ENCODE data around the gene IFITM2. TPM values are rescaled to one million over a fixed set of nuclear protein-coding genes. Genes with fewer than 3 reads are reported as not detected.
"Not testable (repeated sequence)": the region's sequence is repeated elsewhere in the genome, so short reads cannot be mapped to it uniquely, and the experiment has no call there.

Gene IFITM2
- total RNA-seq, 1 donor from 2014 or later, result 5.5 TPM

DNA sequence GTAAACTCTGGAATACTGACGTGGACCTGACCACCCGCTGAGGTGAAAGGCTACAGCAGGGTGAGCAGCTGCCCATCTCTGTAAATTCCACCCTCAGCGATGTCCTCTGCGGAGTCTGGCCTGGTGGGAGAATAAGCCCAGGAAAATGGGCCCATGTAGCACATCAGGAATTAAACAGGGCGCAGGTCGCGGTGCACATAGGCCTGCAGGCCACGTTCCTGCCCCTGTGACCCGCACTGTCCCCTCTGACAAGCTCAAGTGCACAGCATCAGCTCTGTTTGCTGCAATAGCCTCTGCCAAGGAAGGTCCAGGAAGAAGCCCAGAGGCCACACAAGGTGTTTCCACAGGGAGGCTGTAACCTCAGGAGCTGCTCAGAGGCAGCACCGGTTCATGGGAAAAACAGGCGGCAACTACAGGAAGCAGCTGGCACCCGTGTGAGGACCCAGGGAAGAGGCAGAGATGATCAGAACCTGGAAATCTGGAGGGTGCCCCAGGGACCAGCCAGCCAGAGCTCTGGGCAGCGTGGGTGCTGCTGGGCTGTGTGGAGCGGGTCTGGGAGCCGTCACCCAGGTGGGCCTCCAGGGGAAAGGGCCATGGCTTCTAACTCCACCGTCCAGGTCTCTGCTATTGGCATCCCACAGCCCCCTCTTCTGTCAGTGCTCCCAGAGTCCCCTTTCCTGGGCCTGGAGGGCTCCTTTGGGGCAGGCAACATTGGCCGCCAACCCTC, 808 bp upstream of the IFITM2 start:
- DNase-seq (ENCODE audit: low spot score), result no peak

DNA sequence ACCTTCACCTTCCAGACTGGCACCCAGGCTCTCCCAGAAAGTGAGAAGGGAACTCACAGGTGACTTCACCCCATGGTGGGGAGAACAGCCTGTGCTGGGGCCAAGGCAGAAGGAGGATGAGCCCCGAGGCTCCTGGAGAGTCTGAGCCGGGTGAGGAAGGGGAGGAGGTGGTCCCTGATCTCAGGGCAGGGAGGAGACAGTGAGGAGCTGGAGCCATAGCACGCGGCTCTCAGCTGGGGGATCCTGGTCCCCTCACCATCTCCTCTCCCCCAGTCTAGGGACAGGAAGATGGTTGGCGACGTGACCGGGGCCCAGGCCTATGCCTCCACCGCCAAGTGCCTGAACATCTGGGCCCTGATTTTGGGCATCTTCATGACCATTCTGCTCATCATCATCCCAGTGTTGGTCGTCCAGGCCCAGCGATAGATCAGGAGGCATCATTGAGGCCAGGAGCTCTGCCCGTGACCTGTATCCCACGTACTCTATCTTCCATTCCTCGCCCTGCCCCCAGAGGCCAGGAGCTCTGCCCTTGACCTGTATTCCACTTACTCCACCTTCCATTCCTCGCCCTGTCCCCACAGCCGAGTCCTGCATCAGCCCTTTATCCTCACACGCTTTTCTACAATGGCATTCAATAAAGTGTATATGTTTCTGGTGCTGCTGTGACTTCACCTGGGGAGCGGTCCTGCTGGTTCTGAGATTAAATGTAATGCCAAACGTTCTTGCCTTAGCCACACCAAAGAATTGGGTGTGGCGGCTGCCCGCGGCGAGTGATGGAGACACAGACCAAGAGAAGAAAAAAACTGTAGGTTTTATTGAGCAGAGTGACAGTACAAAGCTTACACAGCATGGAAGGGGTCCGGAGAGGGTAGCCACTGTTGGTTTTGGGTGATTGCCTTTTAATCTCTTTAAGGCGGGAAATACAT, 1.4 kb downstream of the IFITM2 start:
- DNase-seq (ENCODE audit: low spot score), result not testable (repeated sequence)

DNA sequence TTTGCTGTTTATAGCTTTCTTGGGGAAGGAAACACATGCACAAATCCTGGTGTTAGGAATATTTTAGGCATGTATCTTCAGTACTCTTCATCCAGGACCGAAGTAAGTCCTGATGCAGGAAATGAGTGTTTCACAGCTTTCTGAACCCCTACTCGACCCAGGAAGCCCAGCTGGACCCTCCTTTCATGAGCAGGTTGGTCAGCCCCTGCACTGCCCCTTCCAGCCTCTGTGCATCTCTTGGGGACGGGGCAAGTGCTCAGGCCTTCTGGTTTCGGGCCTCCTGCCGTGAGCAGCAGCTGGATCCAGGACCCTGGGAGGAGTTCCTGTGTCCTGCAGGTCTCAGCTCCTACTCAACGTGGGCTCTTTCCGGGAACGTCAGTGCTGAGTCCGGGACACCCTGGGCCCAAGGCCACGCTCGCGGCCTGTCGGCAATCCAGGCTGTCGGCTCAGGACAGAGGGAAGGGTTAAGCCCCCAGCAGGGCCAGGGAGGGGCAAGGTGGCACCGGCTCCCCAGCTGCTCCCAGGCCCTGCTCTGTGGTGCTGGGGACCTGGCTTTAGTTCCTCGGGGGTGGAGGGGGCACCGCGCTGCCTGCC, 2.5 kb downstream of the IFITM2 start:
- DNase-seq (ENCODE audit: low spot score), result not testable (repeated sequence)

DNA sequence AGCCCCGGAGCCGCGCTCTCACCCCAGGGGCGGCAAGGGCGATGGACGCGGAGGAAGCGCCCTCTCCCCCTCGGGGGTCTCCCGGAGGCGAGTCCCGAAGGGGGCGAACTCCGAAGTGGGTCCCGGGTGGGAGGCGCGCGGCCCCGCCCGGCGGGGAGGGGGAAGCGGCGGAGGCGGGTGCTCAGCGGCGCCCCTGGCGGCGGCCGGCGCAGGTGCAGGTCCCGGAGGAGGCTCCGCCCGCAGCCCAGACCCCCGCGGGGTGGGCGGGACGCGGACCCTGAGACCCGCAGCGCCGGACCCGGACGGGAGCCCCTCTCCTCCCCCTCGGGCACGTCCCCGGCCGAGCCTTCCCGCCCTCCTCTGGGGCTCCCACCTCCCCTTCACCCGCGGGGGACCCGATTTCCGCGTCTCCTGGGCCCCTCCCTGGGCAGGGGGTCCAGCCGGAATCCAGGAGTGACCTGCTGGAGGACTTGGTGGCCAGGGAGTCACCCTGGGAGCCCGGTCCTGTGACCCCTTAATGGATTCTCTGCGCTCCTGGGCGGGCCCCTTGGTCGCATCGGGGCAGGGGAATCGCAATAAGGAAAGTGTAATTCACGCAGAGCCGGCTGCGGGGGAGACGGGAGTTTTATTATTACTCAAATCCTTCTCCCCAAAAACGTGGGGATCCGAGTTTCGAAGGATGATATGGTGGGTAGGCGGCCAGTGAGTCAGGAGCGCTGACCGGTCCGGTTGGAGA, 3.6 kb downstream of the IFITM2 start:
- not testable (repeated sequence) for DNase-seq (ENCODE audit: low spot score)

DNA sequence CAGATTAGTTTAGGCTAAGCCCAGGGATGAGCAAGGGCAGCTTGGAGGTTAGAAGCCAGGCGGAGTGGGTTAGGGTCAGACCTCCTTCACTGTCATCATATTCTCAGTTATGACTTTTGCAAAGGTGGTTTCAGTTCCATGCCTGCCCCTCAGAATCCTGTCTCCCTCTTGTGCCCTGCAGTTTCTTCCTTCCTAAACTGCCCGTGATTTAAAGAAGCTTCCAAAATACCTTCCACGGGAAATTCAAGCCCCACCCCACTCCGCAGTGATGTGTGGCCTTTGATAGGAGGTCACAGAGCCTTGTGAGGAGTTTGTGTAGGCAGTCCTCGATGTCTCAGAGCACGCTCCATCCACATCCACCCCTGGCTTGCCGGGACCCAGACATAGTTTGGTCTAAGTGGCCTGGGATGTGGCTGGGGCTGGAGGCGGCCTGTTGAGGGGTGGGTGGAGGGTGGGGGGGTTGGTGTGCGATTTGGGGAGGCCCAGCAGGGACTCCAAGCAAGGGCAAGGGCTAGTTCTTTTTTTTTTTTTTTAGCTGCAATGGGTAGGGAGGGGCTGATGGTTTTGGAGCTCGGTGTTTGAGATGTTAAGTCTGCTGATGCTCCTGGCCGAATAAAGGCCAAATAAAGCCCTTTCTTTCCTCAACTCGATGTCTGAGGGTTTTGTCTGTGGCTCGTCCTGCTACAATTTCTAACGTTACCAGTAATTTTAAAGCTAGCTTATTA, 4.6 kb downstream of the IFITM2 start:
- DNase-seq (ENCODE audit: low spot score), result no peak

DNA sequence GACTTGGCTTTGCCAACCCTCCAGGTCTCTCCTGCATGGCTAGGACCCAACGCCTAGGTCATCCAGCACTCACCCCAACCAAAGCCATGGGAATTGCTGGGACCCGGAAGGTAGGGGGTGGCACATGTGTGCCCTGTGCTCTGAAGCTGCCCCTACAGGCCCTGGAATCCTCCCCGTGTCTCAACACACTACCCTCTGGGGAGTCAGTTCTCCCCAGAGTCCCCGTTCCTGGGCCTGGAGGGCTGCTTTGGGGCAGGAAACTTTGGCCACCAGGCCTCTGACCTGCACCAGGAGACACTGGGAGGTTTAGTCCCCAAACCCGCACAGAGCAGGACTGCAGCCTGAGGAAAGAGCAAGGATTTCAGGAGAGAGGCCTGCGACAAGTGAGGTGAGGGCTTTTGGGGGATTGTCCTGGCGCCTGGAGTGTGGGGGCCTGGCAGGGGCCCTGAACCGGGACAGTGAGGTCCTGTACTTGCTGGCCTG, 5.7 kb downstream of the IFITM2 start:
- no peak for DNase-seq (ENCODE audit: low spot score)

DNA sequence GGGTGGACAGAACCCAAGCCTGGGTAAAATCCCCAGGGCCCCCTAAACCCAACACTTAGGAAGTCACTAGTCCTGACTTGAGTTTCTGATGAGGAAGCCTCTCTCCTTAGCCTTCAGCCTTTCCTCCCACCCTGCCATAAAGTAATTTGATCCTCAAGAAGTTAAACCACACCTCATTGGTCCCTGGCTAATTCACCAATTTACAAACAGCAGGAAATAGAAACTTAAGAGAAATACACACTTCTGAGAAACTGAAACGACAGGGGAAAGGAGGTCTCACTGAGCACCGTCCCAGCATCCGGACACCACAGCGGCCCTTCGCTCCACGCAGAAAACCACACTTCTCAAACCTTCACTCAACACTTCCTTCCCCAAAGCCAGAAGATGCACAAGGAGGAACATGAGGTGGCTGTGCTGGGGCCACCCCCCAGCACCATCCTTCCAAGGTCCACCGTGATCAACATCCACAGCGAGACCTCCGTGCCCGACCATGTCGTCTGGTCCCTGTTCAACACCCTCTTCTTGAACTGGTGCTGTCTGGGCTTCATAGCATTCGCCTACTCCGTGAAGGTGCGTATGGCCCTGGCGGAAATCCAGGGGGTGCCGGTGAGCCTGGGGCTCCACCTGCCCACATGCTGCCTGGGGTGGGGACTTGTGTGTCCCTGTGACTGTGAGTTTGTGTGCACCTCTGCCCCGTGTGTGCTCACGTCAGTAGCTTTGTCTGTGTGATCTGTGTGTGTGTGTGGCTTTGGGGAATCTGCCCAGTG, 6.4 kb downstream of the IFITM2 start, which contains the start of gene IFITM1:
TSS of gene IFITM1 (plus strand) at position 254 of the 767 bp plus-strand sequence. CDS start at position 385, 131 bp downstream.
- peak; percentile 86 for DNase-seq (ENCODE audit: low spot score)

DNA sequence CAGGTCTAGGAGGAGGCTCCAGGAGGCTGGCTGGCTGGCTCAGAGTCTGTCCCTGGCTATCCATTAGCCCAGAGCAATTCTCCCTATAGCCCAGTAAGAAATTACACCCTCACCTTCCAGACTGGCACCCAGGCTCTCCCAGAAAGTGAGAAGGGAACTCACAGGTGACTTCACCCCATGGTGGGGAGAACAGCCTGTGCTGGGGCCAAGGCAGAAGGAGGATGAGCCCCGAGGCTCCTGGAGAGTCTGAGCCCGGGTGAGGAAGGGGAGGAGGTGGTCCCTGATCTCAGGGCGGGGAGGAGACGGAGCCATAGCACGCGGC, 6.9 kb downstream of the IFITM2 start:
- DNase-seq (ENCODE audit: low spot score), result not testable (repeated sequence)

DNA sequence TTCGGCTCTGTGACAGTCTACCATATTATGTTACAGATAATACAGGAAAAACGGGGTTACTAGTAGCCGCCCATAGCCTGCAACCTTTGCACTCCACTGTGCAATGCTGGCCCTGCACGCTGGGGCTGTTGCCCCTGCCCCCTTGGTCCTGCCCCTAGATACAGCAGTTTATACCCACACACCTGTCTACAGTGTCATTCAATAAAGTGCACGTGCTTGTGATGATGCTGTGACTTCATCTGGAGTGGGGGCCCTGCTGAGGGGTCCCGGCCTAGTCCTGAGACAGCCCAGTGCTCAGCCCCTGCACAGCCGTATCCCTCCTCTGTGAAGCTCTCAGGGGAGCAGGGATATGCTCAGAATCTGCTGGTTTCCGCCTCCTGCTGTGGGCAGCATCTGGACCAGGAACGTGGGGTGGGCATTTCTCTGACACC, 7.5 kb downstream of the IFITM2 start:
- DNase-seq (ENCODE audit: low spot score), result no peak

DNA sequence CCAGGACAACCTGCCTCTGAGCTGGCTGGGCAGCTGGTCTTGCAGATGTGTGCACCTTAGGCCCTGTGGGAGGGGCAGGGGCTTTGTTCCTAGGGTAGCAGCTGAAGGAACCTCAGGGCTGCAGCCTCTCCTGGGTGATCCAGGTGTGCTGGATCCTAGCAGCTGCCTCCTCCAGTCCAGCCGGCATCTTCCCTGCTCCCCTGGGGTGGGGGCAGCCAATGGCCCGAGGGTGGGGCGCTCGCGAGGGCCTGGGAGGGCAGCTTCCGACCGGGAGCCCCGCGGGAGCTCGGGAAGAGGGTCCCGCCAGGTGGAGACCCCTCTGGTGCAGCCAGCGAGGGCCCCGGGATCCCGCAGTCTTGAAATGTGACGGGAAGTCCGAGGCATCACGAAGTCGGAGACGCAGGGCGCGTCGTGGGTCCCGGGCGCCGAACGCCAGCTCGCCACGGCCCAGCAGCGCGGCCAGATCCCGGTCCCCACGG, 7.9 kb downstream of the IFITM2 start:
- no peak for DNase-seq (ENCODE audit: low spot score)

DNA sequence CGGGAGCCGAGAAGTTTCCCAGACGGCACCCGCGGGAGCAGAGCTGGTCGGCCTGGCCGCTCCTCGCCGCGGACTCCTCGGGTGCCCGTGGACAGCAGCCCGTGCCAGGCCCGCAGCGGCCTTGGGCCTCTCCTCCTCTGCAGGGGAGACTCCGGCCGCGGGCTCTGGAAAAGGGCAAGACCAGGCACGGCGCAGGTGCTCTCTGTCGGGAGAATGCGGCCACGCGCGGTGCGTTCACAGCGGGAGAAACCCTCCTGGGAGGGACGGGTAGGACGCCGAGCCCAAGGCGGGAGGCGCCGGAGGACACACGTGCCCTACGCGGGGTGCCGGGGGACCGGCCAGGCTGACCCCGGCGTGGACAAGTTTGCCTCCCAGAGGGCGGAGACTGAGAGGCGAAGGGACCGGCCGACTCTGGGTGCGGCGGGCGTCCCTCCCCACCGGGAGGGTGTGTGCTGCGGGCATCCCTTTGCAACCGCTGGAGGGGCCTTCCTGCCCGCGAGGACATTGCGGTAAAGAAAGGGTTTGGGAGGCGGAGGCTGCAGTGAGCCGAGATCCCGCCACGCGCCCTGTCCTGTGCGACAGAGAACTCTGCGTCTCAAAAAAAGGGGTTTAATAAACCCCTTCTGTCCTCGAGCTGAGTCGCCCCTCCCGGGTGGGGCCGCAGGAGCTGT, 8.6 kb downstream of the IFITM2 start:
- no peak for DNase-seq (ENCODE audit: low spot score)

DNA sequence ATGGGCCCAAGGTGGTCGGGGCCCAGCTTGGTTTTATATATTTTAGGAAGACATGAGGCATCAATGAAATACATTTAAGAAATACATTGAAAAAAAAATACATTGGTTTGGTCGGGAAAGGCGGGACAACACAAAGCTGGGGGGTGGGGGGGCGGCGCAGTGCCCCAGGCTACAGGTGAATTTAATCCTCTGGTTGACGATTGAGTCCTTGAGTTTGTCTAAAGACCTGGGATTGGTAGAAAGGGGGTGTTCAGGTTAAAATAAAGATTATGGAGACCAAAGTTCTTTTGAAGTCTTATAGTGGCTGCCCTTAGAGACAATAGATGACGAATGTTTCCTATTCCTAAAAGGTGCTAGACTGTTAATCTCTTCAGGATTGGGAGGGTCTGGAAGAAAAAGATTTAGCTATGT, 9.3 kb downstream of the IFITM2 start:
- no peak for DNase-seq (ENCODE audit: low spot score)

DNA sequence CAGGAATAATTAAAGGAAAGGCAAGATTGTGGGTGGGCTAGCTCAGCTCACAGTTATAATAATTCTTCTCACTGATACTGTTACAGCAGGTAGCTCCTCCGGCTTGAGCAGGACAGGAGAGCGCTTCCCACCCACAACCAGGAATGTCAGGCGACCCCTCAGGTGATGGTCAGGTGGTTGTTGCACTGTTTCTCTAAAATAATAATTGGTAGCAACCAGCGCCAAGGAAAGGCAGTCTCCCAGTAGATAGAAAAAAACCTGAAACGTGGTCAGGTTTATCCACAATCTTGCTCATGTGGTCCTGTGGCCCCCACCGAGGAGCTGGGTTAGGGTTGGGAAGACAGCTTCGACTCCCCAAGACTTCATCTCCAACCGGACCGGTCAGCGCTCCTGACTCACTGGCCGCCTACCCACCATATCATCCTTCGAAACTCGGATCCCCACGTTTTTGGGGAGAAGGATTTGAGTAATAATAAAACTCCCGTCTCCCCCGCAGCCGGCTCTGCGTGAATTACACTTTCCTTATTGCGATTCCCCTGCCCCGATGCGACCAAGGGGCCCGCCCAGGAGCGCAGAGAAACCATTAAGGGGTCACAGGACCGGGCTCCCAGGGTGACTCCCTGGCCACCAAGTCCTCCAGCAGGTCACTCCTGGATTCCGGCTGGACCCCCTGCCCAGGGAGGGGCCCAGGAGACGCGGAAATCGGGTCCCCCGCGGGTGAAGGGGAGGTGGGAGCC, 10.2 kb downstream of the IFITM2 start:
- DNase-seq (ENCODE audit: low spot score), result not testable (repeated sequence)

DNA sequence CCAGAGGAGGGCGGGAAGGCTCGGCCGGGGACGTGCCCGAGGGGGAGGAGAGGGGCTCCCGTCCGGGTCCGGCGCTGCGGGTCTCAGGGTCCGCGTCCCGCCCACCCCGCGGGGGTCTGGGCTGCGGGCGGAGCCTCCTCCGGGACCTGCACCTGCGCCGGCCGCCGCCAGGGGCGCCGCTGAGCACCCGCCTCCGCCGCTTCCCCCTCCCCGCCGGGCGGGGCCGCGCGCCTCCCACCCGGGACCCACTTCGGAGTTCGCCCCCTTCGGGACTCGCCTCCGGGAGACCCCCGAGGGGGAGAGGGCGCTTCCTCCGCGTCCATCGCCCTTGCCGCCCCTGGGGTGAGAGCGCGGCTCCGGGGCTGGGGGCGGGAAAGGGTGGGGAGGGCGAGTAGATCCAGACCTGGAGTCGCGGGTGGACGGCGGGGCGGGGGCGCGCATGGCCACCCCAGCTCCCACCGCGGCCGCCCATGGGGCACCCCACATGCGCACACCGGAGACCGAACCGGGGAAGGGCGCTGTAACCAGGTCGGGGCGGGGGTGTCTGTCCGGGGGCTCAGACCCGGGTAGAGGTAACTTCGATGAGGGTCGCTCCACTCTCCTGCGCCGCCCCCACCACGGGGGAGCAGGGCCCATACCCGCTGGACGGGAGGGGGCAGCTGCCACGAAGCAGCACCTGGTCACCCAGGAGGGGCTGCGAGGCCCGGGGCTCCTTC, 10.9 kb downstream of the IFITM2 start:
- not testable (repeated sequence) for DNase-seq (ENCODE audit: low spot score)

DNA sequence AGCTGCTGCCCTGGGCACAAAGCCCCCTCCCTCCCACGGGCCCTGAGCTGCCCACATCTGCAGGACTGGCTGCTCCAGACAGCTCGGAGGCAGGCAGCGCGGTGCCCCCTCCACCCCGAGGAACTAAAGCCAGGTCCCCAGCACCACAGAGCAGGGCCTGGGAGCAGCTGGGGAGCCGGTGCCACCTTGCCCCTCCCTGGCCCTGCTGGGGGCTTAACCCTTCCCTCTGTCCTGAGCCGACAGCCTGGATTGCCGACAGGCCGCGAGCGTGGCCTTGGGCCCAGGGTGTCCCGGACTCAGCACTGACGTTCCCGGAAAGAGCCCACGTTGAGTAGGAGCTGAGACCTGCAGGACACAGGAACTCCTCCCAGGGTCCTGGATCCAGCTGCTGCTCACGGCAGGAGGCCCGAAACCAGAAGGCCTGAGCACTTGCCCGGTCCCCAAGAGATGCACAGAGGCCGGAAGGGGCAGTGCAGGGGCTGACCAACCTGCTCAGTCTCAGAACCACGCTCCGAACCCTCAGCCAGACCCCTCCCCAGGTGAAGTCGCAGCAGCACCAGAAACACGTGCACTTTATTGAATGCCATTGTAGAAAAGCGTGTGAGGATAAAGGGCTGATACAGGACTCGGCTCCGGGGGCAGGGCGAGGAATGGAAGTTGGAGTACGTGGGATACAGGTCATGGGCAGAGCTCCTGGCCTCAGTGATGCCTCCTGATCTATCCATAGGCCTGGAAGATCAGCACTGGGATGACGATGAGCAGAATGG, 11.7 kb downstream of the IFITM2 start:
- not testable (repeated sequence) for DNase-seq (ENCODE audit: low spot score)

DNA sequence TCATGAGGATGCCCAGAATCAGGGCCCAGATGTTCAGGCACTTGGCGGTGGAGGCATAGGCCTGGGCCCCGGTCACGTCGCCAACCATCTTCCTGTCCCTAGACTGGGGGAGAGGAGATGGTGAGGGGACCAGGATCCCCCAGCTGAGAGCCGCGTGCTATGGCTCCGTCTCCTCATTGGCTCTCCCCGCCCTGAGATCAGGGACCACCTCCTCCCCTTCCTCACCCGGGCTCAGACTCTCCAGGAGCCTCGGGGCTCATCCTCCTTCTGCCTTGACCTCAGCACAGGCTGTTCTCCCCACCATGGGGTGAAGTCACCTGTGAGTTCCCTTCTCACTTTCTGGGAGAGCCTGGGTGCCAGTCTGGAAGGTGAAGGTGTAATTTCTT, 12.3 kb downstream of the IFITM2 start:
- not testable (repeated sequence) for DNase-seq (ENCODE audit: low spot score)

DNA sequence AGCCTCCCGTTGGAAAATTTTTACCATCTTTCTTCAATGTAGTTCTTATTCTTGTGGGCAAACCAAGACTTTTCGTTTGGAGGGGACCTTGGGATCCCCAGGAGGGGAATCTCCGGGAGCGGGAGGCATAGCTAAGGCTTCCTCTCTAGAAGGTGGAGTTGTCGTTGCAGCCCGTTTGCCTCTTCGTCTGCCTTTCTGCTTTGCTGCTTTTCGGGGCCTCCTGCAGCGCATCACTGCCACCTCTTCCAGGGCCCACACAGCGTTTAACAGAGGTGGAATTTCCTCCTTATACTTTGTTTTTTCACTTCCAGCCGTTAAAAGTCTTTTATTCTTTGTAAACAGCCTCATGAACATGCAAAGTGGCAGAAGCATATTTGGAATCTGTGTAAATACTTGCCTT, 16.5 kb downstream of the IFITM2 start:
- peak; percentile 46 for DNase-seq (ENCODE audit: low spot score)

Data from umbilical cord (tissue), 2 donors.